Middle frontal gyrus (tissue), 1 donor: ENCODE results near the gene JPH3.

Source experiments
- DNase-seq: peaks from one replicate; pipeline ENCODE4 v3.0.0-alpha.2; 2015; ENCODE audit warnings: low spot score; ENCODE audit errors: extremely low spot score

Gene JPH3

DNA sequence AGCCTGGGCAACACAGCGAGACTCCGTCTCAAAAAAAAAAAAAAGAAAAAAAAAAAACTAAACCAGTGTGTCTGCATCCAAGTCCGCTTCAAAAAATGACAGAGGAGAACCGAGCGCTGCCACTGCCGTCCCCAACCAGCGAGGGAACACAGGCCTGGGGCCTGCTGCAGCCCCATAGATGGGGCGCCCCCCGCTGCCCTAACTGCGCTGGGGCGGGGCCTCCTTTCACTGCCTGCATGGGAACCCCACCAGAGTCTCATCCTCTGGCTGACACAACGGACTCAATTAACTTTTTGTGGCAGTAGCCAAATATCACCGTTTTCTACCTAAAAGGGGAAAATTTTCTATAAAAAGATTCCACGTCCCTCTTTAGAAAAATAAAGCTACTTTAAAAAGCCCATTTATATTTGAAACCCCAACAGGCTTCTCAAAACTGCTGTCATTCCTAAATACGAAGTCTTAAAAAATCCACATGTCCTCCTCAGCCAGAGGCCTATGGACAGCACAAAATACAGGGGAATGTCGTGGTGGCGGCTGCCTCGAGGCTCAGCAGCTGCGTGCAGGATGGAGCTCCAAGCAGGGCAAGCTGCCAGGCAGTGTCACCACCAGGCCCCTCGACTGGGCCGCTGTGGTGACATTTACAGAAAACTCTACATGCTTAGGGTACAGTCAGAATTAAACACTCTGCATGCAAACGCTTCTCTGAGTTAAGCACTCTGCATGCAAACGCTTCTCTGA, 133.1 kb downstream of the JPH3 start:
- DNase-seq, result no peak

- DNase-seq, result no peak
Observed at GRCh38 chr16:87736008-87736382, 133.7 kb downstream of the JPH3 start.

- DNase-seq, result no peak
Observed at GRCh38 chr16:87739801-87740200, 137.5 kb downstream of the JPH3 start.

DNA sequence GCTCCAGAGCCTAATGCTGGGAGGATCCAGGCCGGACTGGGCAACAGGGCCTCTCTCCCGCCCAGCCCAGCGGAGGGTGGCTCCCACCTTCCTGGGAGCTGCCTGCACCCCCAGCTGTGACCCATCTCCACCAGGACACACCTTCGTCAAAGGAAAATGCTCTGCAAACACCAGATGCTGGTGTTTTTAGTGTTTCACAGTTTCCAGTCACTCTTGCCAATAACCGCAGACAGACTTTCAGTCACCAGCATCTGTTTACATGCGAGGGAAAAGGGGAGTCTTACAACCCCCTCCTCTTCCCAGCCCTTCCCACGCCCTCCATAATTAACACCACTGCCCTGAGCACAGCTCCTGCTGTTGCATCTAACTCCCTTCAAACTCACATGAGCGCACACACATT, 138.1 kb downstream of the JPH3 start:
- no peak for DNase-seq

GRCh38 chr16:87740909-87741424, 138.7 kb downstream of the JPH3 start:
- peak; percentile 71 for DNase-seq

DNA sequence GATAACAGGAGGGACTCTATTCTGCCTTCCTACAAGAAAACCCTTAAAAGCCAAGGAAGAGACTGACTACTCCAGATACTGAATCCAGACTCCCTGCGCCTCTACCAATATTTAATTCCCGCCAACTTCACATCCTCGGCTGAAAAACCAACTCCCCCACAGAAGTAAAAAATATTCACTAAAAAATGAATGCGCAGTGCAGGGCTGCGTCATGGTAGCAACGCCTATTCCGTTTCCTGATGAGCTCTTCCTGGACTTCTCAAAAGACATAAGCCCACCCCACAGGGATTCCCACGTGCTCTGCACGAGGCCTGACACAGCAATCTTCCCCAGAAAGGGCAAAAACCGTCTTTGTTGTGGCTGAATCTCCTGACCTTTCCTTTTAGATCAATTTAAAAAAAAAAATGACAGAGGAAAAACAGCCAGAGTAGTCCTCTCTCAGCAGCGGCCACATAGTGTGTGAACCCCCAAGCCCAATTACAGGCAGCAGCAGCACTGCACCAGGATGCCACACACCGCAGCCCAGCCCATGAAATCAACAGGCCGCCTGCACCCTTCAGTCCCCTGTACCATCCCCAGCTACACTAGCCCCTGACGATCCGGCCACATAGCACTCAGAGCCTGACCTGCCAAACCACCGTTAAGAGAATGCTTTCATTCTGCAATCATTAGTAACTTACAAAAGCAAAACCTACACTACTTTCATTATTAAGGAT, 139.6 kb downstream of the JPH3 start:
- DNase-seq, result no peak

- DNase-seq, result no peak
Observed at GRCh38 chr16:87742781-87743490, 140.6 kb downstream of the JPH3 start.

- DNase-seq, result no peak
Observed at GRCh38 chr16:87744750-87745514, 142.6 kb downstream of the JPH3 start.

GRCh38 chr16:87746178-87746577, 143.9 kb downstream of the JPH3 start:
- no peak for DNase-seq
